H9 (cell line): ENCODE measurements around the gene FXYD2. TPM values are rescaled to one million over a fixed set of nuclear protein-coding genes. Genes with fewer than 3 reads are reported as not detected.
A peak's percentile ranks its signal among the peaks of the same experiment; 100 is the strongest.

Source experiments
- DNase-seq: peaks from one replicate; pipeline ENCODE4 v3.0.0-alpha.2; 2017
- H2AFZ ChIP-seq: one replicate; pipeline ENCODE4 v1.6.1; 2013; ENCODE audit warnings: mild to moderate bottlenecking, low read length, control low read depth, moderate library complexity
- H2AK5ac ChIP-seq: 2 replicates; pipeline ENCODE4 v1.6.1; 2013; ENCODE audit warnings: low read length, control low read depth, mixed read lengths; ENCODE audit not compliant: insufficient read length
- H2BK120ac ChIP-seq: one replicate; pipeline ENCODE4 v1.6.1; 2013; ENCODE audit warnings: low read depth, mild to moderate bottlenecking, low read length, control low read depth, inconsistent platforms; ENCODE audit not compliant: poor library complexity, severe bottlenecking
- H2BK12ac ChIP-seq: 2 replicates; pipeline ENCODE4 v1.6.1; 2013; ENCODE audit warnings: low read length, control low read depth, mixed read lengths, low read depth; ENCODE audit not compliant: insufficient read length
- H2BK15ac ChIP-seq: 2 replicates; pipeline ENCODE4 v1.6.1; 2013; ENCODE audit warnings: low read depth, low read length, control low read depth
- H2BK20ac ChIP-seq: one replicate; pipeline ENCODE4 v1.6.1; 2013; ENCODE audit warnings: low read depth, mild to moderate bottlenecking, low read length, control low read depth, inconsistent platforms; ENCODE audit not compliant: poor library complexity, severe bottlenecking
- H2BK5ac ChIP-seq: 2 replicates; pipeline ENCODE4 v1.6.1; 2013; ENCODE audit warnings: low read length, control low read depth, mixed read lengths; ENCODE audit not compliant: insufficient read length
- H3K14ac ChIP-seq: 2 replicates; pipeline ENCODE4 v1.6.1; 2013; ENCODE audit warnings: low read length, control low read depth; ENCODE audit not compliant: insufficient read depth
- H3K18ac ChIP-seq: 2 replicates; pipeline ENCODE4 v1.6.1; 2013; ENCODE audit warnings: low read depth, mild to moderate bottlenecking, mixed read lengths, low read length, control low read depth; ENCODE audit not compliant: insufficient read length
- H3K23ac ChIP-seq: 2 replicates; pipeline ENCODE4 v1.6.1; 2013; ENCODE audit warnings: low read length, control low read depth, mixed read lengths, low read depth; ENCODE audit not compliant: insufficient read length
- H3K23me2 ChIP-seq: 2 replicates; pipeline ENCODE4 v1.6.1; 2013; ENCODE audit warnings: low read depth, mild to moderate bottlenecking, mixed read lengths, low read length, control low read depth; ENCODE audit not compliant: insufficient read length, poor library complexity, severe bottlenecking
- H3K27ac ChIP-seq: 2 replicates; pipeline ENCODE4 v1.5.1; 2013; ENCODE audit warnings: low read length, control low read depth, mixed read lengths, low read depth; ENCODE audit not compliant: insufficient read length
- H3K27me3 ChIP-seq: 2 replicates; pipeline ENCODE4 v1.6.1; 2013; ENCODE audit warnings: low read length, control low read depth, inconsistent platforms; ENCODE audit not compliant: insufficient read depth
- H3K4ac ChIP-seq: 2 replicates; pipeline ENCODE4 v1.6.1; 2013; ENCODE audit warnings: low read depth, mild to moderate bottlenecking, control low read depth, inconsistent platforms, low read length, moderate library complexity
- H3K4me1 ChIP-seq: 2 replicates; pipeline ENCODE4 v1.6.1; 2013; ENCODE audit warnings: low read length, control low read depth, inconsistent platforms; ENCODE audit not compliant: insufficient read depth
- H3K4me2 ChIP-seq: 2 replicates; pipeline ENCODE4 v1.6.1; 2013; ENCODE audit warnings: low read length, control low read depth, mixed read lengths; ENCODE audit not compliant: insufficient read length, insufficient read depth
- H3K56ac ChIP-seq: 2 replicates; pipeline ENCODE4 v1.6.1; 2013; ENCODE audit warnings: low read depth, mild to moderate bottlenecking, mixed read lengths, low read length, control low read depth; ENCODE audit not compliant: insufficient read length
- H3K79me1 ChIP-seq: 2 replicates; pipeline ENCODE4 v1.6.1; 2013; ENCODE audit warnings: low read depth, mild to moderate bottlenecking, moderate library complexity, low read length, control low read depth, inconsistent platforms; ENCODE audit not compliant: insufficient read depth, poor library complexity, severe bottlenecking
- H3K79me2 ChIP-seq: 2 replicates; pipeline ENCODE4 v1.6.1; 2013; ENCODE audit warnings: low read length, control low read depth, inconsistent platforms; ENCODE audit not compliant: insufficient read depth
- H3K9ac ChIP-seq: 2 replicates; pipeline ENCODE4 v1.6.1; 2013; ENCODE audit warnings: low read length, control low read depth, mixed read lengths; ENCODE audit not compliant: insufficient read length; ENCODE audit errors: extremely low read depth
- H3K9me3 ChIP-seq: one replicate; pipeline ENCODE4 v1.6.1; 2013; ENCODE audit warnings: low read depth, low read length, inconsistent platforms; ENCODE audit not compliant: control insufficient read depth
- H3T11ph ChIP-seq: one replicate; pipeline ENCODE4 v1.6.1; 2013; ENCODE audit warnings: mild to moderate bottlenecking, low read length, control low read depth, inconsistent platforms
- H4K20me1 ChIP-seq: one replicate; pipeline ENCODE4 v1.6.1; 2013; ENCODE audit not compliant: control insufficient read depth, insufficient read length, insufficient read depth
- H4K5ac ChIP-seq: 2 replicates; pipeline ENCODE4 v1.6.1; 2013; ENCODE audit warnings: low read depth, mild to moderate bottlenecking, mixed read lengths, low read length, control low read depth; ENCODE audit not compliant: insufficient read length
- H4K8ac ChIP-seq: replicated peaks from 2 replicates; pipeline ENCODE4 v1.6.1; 2013; ENCODE audit warnings: low read length, control low read depth, mixed read lengths, low read depth; ENCODE audit not compliant: insufficient read length
- H4K91ac ChIP-seq: 2 replicates; pipeline ENCODE4 v1.6.1; 2013; ENCODE audit warnings: low read depth, mild to moderate bottlenecking, moderate library complexity, mixed read lengths, low read length, control low read depth; ENCODE audit not compliant: insufficient read length
- H3K27ac Mint-ChIP-seq, 3 experiments: 2 replicates in 2 of 3; 3 replicates in 1 of 3; pipeline ENCODE4 v1.8.0; 2020 to 2021; ENCODE audit warnings: mixed read lengths in 3 of 3, mild to moderate bottlenecking in 1 of 3, moderate library complexity in 1 of 3
- H3K27me3 Mint-ChIP-seq: 2 replicates; pipeline ENCODE4 v1.8.0; 2021; ENCODE audit warnings: low read depth, mild to moderate bottlenecking, moderate library complexity, mixed read lengths
- H3K36me3 Mint-ChIP-seq, 3 experiments: 2 replicates in 2 of 3; 3 replicates in 1 of 3; pipeline ENCODE4 v1.8.0; 2020 to 2021; ENCODE audit warnings: low read depth in 3 of 3, mixed read lengths in 3 of 3; ENCODE audit not compliant: insufficient read depth in 1 of 3
- H3K4me1 Mint-ChIP-seq, 2 experiments: 2 replicates each; pipeline ENCODE4 v1.8.0; 2020; ENCODE audit warnings: mixed read lengths in 2 of 2
- H3K4me3 Mint-ChIP-seq, 2 experiments: 2 replicates in 1 of 2; 3 replicates in 1 of 2; pipeline ENCODE4 v1.8.0; 2020 to 2021; ENCODE audit warnings: mild to moderate bottlenecking in 2 of 2, mixed read lengths in 2 of 2, moderate library complexity in 1 of 2
- H3K9me3 Mint-ChIP-seq, 2 experiments: 2 replicates in 1 of 2; 3 replicates in 1 of 2; pipeline ENCODE4 v1.8.0; 2020; ENCODE audit warnings: mild to moderate bottlenecking in 2 of 2, mixed read lengths in 2 of 2, moderate library complexity in 1 of 2
- WGBS: extraction: QIAGEN DNeasy Blood & Tissue Kit; methylation state at CpG from one replicate; pipeline ENCODE4 v1.1.7; 2013; ENCODE audit warnings: missing lambda C conversion rate, low lambda C conversion rate, mixed read lengths; ENCODE audit not compliant: insufficient read length; ENCODE audit errors: extremely low coverage; 5-methylcytosine and 5-hydroxymethylcytosine counted together
- total RNA-seq: library from RNA; stranded (reverse); gene quantifications from 2 replicates; pipeline ENCODE4 v1.2.1, GENCODE V29; 2021
- TF ChIP-seq, protein P1 (sequence below): fragments of 200-600 bp; sonication (generic); conservative IDR thresholded peaks from 3 replicates; pipeline ENCODE4 v1.8.0; 2021; ENCODE audit warnings: antibody characterized with exemption, mild to moderate bottlenecking

FXYD2 gene
- total RNA-seq, 1 experiment from 2014 or later, result 0.79 TPM

DNA sequence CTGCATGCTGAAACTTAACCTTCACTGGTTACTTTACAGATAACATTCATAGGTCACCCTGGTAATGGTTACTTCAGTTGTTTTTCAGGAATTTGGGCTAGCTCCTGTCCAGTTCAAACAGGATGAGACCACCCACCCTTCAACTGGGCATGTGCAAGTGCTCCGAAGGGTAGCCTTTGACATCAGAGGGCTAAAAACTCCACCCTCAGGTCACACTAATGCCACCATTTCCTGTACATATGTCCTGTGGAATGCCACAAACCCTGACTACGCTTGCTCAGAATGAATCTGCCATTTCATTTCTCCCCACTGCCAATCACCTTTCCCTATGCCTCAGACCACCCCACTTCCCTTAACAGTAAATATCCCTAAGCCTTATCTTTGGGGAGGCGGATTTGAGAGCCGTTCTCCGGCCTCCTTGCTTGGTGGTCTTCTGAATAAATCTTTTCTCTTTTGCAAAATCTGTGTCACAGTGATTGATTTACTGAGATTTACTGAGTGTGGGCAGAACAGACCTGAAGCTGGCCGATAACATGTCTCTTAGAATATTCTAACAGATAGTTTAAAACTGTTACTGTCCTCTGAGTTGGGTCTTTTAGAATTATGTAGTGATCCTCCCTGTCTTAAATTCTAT, 25.4 kb upstream of the FXYD2 start:
- Mint-ChIP-seq H3K36me3 (peaks cover 0 to 22% (median 17%) of the 10 kb centered on the region in 3 experiments; a peak in 6 of 7 replicates), H3K9me3 (peaks cover 6 to 10% of the 10 kb centered on the region in 2 experiments), H3K27ac (no peak overlapping the region; a peak in 1 of 7 replicates), H3K4me3 (no peak overlapping the region), H3K4me1 (peaks cover 10 to 15% of the 10 kb centered on the region in 2 experiments), H3K27me3 (peaks cover 2% of the 10 kb centered on the region)
- Histone ChIP-seq H3K14ac (no peak overlapping the region), H4K91ac (no peak overlapping the region), H3K9me3 (no peaks in the 10 kb centered on the region), H2BK15ac (no peak overlapping the region), H4K8ac (no peak overlapping the region), H3K4me1 (peaks cover 2% of the 10 kb centered on the region; the same call in 1 of the 2 replicates), H4K20me1 (no peaks in the 10 kb centered on the region), H3K23ac (no peak overlapping the region), H2BK12ac (no peak overlapping the region), H3K23me2 (no peaks in the 10 kb centered on the region), H3K18ac (no peak overlapping the region), H2AFZ (no peak overlapping the region), H3K56ac (no peak overlapping the region), H2BK5ac (no peak overlapping the region), H2BK20ac (no peak overlapping the region), H3K9ac (no peak overlapping the region), H3K27ac (no peak overlapping the region), H3K27me3 (no peaks in the 10 kb centered on the region), H3K4me2 (no peak overlapping the region), H3K79me1 (no peaks in the 10 kb centered on the region), H2AK5ac (no peak overlapping the region), H2BK120ac (no peak overlapping the region), H4K5ac (no peak overlapping the region), H3K79me2 (no peaks in the 10 kb centered on the region; the same call in 1 of the 2 replicates), H3K4ac (no peak overlapping the region), H3T11ph (no peak overlapping the region)
- peak; percentile 8 for DNase-seq
- no CpG with 5 or more reads among the region's 6 CpGs for WGBS
- TF ChIP-seq, protein P1, sequence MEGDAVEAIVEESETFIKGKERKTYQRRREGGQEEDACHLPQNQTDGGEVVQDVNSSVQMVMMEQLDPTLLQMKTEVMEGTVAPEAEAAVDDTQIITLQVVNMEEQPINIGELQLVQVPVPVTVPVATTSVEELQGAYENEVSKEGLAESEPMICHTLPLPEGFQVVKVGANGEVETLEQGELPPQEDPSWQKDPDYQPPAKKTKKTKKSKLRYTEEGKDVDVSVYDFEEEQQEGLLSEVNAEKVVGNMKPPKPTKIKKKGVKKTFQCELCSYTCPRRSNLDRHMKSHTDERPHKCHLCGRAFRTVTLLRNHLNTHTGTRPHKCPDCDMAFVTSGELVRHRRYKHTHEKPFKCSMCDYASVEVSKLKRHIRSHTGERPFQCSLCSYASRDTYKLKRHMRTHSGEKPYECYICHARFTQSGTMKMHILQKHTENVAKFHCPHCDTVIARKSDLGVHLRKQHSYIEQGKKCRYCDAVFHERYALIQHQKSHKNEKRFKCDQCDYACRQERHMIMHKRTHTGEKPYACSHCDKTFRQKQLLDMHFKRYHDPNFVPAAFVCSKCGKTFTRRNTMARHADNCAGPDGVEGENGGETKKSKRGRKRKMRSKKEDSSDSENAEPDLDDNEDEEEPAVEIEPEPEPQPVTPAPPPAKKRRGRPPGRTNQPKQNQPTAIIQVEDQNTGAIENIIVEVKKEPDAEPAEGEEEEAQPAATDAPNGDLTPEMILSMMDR, result no peak
